ENCODE results near the gene BLOC1S6.

DNA sequence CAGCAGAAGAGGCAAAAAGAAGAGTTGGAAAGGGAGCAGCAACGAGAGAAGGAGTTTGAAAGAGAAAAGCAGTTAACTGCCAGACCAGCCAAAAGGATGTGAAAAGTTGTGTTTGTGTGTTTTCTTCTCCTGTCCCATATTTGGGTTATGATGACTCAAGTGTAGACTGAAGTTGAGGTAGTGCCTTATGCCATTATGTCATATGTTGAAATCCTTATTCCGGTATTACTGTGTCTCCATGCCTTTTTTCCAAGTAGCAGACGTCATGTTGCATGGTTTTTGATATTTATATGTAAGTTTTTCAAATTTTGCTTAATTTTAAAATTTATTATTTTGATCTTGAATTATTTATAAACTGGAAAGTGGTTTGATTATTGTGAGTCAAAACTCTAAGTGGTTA lies 19.2 kb downstream of the BLOC1S6 start:
- no peak for TF ChIP-seq CTCF (IDR thresholded peaks at IDR 0.05)
- no peak for TF ChIP-seq POLR2A (IDR thresholded peaks at IDR 0.05)

All from esophagus squamous epithelium (tissue), 4 donors.